WI38 (cell line): Measurements from ENCODE around the gene AMBRA1.

Experiments used
- H3K4me3 ChIP-seq: 2 replicates; pipeline ENCODE4 v1.5.1; 2011; ENCODE audit warnings: low read depth, mild to moderate bottlenecking, control low read depth, low read length
- TF ChIP-seq, protein P1 (sequence below): IDR thresholded peaks from 2 replicates; pipeline ENCODE4 v1.5.1; 2012; ENCODE audit warnings: low read depth, mild to moderate bottlenecking, control low read depth, low read length

Gene AMBRA1

DNA sequence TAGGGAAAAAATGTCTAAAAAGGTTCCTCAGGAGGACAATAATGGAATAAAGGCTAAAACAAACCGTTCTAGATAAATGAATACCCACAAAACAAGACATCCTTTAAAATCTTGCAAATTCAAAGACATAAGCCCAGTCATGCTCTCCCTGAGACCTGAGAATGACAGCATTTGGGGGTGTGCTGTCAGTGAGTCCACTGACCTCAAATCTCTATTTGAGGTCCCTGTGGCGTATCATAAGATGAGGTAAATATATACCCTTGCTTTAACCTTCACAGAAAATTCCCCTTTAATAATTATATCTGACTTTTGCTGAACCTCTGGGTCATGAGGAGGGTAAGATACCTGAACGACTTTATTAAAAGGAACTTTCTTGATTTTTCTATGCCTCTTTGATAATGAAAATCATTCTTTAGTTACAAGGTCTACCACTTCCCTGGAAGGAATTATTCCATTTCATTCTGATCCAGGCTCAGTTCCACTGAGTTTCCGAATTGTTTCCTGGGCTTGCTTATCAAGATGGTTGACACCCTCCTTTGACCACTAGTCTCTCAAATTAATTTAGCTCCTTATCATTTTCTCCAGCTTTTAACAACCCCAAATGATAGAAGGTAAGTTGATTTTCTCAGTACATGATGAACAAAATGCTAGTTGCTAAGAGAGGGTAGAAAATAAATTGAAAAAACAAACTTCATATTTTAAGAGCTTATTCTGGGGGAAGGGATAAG, 148.5 kb downstream of the AMBRA1 start:
- TF ChIP-seq, protein P1, sequence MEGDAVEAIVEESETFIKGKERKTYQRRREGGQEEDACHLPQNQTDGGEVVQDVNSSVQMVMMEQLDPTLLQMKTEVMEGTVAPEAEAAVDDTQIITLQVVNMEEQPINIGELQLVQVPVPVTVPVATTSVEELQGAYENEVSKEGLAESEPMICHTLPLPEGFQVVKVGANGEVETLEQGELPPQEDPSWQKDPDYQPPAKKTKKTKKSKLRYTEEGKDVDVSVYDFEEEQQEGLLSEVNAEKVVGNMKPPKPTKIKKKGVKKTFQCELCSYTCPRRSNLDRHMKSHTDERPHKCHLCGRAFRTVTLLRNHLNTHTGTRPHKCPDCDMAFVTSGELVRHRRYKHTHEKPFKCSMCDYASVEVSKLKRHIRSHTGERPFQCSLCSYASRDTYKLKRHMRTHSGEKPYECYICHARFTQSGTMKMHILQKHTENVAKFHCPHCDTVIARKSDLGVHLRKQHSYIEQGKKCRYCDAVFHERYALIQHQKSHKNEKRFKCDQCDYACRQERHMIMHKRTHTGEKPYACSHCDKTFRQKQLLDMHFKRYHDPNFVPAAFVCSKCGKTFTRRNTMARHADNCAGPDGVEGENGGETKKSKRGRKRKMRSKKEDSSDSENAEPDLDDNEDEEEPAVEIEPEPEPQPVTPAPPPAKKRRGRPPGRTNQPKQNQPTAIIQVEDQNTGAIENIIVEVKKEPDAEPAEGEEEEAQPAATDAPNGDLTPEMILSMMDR, result no peak
- no peak overlapping the region for H3K4me3 ChIP-seq

GRCh38 chr11:46444305-46444704, 149.5 kb downstream of the AMBRA1 start:
- H3K4me3 ChIP-seq, result no peak overlapping the region
- TF ChIP-seq, protein P1, result no peak

- no peak overlapping the region for H3K4me3 ChIP-seq
- TF ChIP-seq, protein P1, result no peak
Measured at GRCh38 chr11:46438211-46438610, 155.6 kb downstream of the AMBRA1 start.

- H3K4me3 ChIP-seq, result no peak overlapping the region
- TF ChIP-seq, protein P1, result no peak
Measured at GRCh38 chr11:46437122-46437689, 156.6 kb downstream of the AMBRA1 start.

DNA sequence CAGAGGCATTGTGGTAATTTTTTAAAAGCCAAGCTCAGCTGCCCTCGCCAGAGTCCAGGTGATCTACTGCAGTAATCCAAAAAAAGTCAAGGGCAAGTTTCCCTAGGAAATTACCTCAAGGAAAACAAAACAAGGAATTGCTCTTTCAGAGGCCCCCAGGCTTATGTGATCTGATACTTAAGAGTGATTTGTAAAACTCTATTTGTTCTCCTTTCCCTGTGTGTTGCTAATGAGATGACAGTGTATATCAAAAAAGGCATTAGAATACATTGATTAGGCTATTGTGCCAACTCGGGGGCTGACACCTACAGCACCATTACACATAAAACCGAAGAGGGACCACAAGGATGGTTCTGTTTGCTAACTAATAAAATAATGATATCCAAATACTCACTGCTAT, 157.7 kb downstream of the AMBRA1 start:
- no peak overlapping the region for H3K4me3 ChIP-seq
- TF ChIP-seq, protein P1, result no peak

DNA sequence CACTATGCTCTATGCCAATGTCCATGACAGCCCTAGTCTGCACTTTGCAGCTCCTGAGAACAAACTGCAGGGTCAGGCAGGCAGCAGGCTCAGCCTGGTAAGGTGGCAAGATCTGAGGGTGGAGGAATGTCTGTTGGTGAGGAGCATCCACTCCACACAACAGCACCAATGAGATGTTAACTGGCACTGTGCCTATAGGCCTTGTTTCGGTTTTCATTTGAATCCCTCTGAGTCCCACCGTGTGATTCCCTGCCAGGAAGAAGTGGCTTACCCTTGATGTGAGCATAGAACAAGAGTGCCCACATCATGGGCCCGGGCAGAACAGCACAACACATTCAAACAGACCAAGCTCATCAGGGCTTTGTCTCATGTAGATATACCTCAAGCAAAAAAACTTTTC, 158.1 kb downstream of the AMBRA1 start:
- H3K4me3 ChIP-seq, result no peak overlapping the region

GRCh38 chr11:46431211-46431610, 162.6 kb downstream of the AMBRA1 start:
- H3K4me3 ChIP-seq, result no peak overlapping the region
- TF ChIP-seq, protein P1, result no peak

More for the DNA sequence above, 158.1 kb downstream of the AMBRA1 start:
- TF ChIP-seq, protein P1, result no peak
